ENCODE measurements around the gene ELAC2.

DNA sequence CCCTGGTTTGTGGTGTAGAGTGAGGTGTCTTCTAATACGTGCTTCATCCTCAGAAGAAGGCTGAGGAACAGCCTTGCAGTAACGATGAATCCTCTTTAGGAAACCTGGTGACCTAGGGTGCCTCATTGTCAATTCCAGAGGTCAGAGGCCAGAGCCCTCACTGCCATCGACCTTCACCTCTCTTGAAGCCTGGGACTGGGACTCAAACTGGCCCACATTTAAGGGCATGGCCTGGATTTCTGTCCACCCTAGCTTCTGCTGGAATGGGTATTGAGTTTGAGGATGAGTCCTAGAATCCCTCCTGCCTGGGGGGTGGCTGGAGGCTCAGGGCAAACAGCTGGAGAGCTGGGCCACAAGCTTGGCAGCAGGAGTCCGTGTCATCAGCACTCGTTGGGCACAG lies 38.6 kb downstream of the ELAC2 start:
- TF ChIP-seq EZH2 (IDR thresholded peaks at IDR 0.05; ENCODE audit: low read depth, low read length, severe bottlenecking) (no peak), GTF2F1 (IDR thresholded peaks at IDR 0.05; ENCODE audit: borderline replicate concordance, low read depth, low read length) (no peak), TBP (IDR thresholded peaks at IDR 0.05; ENCODE audit: low read depth, low read length) (no peak), JUND (IDR thresholded peaks at IDR 0.05; ENCODE audit: low read length) (no peak), CHD1 (IDR thresholded peaks at IDR 0.05; ENCODE audit: low read depth, low read length) (no peak), POU5F1 (IDR thresholded peaks at IDR 0.05; ENCODE audit: low read depth, low read length) (no peak), SP1 (IDR thresholded peaks at IDR 0.05; ENCODE audit: low read depth, low read length) (no peak)
- TF ChIP-seq, protein P1, sequence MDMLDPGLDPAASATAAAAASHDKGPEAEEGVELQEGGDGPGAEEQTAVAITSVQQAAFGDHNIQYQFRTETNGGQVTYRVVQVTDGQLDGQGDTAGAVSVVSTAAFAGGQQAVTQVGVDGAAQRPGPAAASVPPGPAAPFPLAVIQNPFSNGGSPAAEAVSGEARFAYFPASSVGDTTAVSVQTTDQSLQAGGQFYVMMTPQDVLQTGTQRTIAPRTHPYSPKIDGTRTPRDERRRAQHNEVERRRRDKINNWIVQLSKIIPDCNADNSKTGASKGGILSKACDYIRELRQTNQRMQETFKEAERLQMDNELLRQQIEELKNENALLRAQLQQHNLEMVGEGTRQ (IDR thresholded peaks at IDR 0.05; ENCODE audit: low read length) = no peak
- TF ChIP-seq, protein P2, sequence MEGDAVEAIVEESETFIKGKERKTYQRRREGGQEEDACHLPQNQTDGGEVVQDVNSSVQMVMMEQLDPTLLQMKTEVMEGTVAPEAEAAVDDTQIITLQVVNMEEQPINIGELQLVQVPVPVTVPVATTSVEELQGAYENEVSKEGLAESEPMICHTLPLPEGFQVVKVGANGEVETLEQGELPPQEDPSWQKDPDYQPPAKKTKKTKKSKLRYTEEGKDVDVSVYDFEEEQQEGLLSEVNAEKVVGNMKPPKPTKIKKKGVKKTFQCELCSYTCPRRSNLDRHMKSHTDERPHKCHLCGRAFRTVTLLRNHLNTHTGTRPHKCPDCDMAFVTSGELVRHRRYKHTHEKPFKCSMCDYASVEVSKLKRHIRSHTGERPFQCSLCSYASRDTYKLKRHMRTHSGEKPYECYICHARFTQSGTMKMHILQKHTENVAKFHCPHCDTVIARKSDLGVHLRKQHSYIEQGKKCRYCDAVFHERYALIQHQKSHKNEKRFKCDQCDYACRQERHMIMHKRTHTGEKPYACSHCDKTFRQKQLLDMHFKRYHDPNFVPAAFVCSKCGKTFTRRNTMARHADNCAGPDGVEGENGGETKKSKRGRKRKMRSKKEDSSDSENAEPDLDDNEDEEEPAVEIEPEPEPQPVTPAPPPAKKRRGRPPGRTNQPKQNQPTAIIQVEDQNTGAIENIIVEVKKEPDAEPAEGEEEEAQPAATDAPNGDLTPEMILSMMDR (IDR thresholded peaks at IDR 0.05; ENCODE audit: control extremely low read depth in 1 of 3, insufficient read depth in 1 of 3, low read depth in 1 of 3, low read length in 3 of 3) = no peak

All from H1 (cell line).